Measurements from ENCODE around the gene EPS8L1.

The EPS8L1 gene

DNA sequence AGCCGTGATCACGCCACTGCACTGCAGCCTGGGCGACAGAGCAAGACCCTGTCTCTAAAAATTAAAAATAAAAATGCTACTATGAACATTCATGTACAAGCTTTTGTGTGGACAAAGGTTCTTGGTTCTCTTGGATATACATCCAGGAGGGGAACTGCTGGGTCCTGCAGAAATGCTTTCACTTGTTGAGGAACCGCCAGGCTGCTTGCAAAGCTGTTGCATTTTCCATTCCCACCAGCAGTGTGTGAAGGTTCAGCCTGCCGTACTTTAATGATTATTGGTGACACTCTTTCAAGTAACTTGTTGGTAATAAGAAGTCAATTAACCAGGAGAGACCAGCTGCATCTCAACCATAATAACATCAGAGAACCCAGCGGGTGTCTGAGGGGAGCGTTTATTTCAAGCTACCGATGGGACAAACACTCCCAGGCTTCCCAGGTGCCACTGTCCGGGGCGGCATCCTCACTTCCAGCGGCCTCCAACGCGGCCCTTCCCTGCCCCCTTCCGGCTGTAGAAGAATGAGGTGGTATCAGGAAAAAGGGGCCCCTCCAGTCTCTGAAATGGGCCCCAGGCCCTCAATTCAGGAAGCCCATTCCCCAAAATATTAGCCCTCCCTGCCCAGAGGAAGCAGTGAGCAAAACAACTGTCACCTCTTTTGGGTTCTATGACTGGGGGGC, 56.9 kb downstream of the EPS8L1 start:
- Histone ChIP-seq H3K27ac (ENCODE audit: low read depth, low read length, poor library complexity, severe bottlenecking) (no peak overlapping the region), H3K4me2 (ENCODE audit: low read length) (no peak overlapping the region), H3K9me2 (ENCODE audit: low read depth, low read length) (no peaks in the 10 kb centered on the region), H2AFZ (ENCODE audit: low read length) (no peak overlapping the region), H3K27me3 (ENCODE audit: insufficient read depth, low read length) (peaks cover 6% of the 10 kb centered on the region), H3K9me3 (ENCODE audit: low read length) (no peaks in the 10 kb centered on the region), H3K79me2 (ENCODE audit: insufficient read depth, low read length) (no peaks in the 10 kb centered on the region), H3K9ac (ENCODE audit: low read length) (no peak overlapping the region), H4K20me1 (ENCODE audit: insufficient read depth, low read length) (no peaks in the 10 kb centered on the region), H3K4me3 (ENCODE audit: low read depth, low read length, poor library complexity, severe bottlenecking) (no peak overlapping the region), H3K36me3 (ENCODE audit: insufficient read depth, low read length) (no peaks in the 10 kb centered on the region), H3F3A (ENCODE audit: insufficient read depth, low read length) (no peaks in the 10 kb centered on the region), H3K4me1 (ENCODE audit: insufficient read depth, low read length, severe bottlenecking) (peaks cover 4% of the 10 kb centered on the region)
- TF ChIP-seq, protein P1, sequence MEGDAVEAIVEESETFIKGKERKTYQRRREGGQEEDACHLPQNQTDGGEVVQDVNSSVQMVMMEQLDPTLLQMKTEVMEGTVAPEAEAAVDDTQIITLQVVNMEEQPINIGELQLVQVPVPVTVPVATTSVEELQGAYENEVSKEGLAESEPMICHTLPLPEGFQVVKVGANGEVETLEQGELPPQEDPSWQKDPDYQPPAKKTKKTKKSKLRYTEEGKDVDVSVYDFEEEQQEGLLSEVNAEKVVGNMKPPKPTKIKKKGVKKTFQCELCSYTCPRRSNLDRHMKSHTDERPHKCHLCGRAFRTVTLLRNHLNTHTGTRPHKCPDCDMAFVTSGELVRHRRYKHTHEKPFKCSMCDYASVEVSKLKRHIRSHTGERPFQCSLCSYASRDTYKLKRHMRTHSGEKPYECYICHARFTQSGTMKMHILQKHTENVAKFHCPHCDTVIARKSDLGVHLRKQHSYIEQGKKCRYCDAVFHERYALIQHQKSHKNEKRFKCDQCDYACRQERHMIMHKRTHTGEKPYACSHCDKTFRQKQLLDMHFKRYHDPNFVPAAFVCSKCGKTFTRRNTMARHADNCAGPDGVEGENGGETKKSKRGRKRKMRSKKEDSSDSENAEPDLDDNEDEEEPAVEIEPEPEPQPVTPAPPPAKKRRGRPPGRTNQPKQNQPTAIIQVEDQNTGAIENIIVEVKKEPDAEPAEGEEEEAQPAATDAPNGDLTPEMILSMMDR (IDR thresholded peaks at IDR 0.05; ENCODE audit: low read length): peak; percentile 57
- TF ChIP-seq EZH2 (IDR thresholded peaks at IDR 0.05; ENCODE audit: borderline replicate concordance, low read length): no peak

DNA sequence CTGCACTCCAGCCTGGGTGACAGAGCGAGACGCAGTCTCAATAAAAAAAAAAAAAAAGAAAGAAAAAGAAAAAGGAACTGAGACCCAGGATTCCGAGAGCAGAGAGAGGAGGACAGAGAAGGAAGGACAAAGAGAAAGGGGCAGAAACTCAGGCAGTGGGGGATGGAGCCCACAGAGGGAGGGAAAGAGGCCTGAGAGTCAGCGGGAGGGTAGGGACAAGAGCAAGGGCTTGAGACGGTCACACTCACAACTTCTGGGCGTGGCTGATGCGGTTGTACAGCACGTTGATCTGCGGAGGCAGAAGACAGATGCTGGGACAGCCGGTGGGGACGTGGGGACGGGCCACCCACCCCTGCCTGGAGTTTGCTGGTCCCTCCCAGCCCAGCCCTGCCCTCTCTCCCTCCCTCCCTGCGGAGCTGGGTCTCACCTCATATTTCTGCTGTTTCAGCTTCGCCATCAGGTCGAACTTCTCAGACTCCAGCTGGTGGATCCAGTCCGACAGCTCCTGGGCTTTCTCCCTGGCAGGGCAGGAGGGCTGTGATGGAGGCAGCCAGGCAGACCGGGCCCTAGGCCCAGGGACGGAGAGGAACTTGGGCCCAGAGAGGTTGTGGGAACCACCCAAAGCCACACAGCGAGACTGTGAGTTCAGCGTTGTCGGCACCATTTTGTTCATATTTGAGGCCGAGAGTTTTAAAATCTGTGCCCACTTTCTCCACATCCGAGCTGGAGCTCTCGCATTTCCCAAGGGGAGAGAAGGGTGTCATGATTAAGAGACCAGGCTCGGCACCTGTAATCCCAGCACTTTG, 58.2 kb downstream of the EPS8L1 start:
- H3K79me2 ChIP-seq (ENCODE audit: insufficient read depth, low read length): no peaks in the 10 kb centered on the region
- no peak overlapping the region for H3K4me3 ChIP-seq (ENCODE audit: low read depth, low read length, poor library complexity, severe bottlenecking)
- H3K4me2 ChIP-seq (ENCODE audit: low read length): no peak overlapping the region
- no peak overlapping the region for H3K27ac ChIP-seq (ENCODE audit: low read depth, low read length, poor library complexity, severe bottlenecking)
- H3F3A ChIP-seq (ENCODE audit: insufficient read depth, low read length): no peaks in the 10 kb centered on the region
- no peaks in the 10 kb centered on the region for H4K20me1 ChIP-seq (ENCODE audit: insufficient read depth, low read length)
- H3K4me1 ChIP-seq (ENCODE audit: insufficient read depth, low read length, severe bottlenecking): peaks cover 4% of the 10 kb centered on the region
- TF ChIP-seq, protein P1 (IDR thresholded peaks at IDR 0.05; ENCODE audit: low read length): no peak
- TF ChIP-seq EZH2 (IDR thresholded peaks at IDR 0.05; ENCODE audit: borderline replicate concordance, low read length): no peak
- no peaks in the 10 kb centered on the region for H3K9me2 ChIP-seq (ENCODE audit: low read depth, low read length)
- H2AFZ ChIP-seq (ENCODE audit: low read length): no peak overlapping the region
- H3K27me3 ChIP-seq (ENCODE audit: insufficient read depth, low read length): peaks cover 6% of the 10 kb centered on the region
- no peaks in the 10 kb centered on the region for H3K36me3 ChIP-seq (ENCODE audit: insufficient read depth, low read length)
- H3K9ac ChIP-seq (ENCODE audit: low read length): no peak overlapping the region
- H3K9me3 ChIP-seq (ENCODE audit: low read length): no peaks in the 10 kb centered on the region

DNA sequence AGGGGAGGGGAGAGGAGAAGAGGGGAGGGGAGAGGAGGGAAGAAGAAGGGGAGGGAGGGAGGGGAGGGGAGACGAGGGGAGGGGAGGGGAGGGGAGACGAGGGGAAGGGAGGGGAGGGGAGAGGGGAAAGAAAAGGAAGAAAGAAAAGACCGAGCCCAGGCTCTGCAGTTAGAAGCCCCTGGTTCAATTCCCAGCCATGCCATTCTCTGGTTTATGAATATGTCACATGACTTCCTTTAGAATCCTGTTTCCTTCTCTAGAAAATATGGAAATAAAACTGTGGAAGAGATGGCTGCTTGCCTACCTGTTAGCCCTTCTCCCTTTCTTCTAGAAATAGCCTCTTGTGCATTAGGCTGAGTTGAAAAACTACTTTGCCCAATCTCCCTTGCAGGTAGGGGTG, 59.1 kb downstream of the EPS8L1 start:
- Histone ChIP-seq H3K9ac (ENCODE audit: low read length) (no peak overlapping the region), H3K4me1 (ENCODE audit: insufficient read depth, low read length, severe bottlenecking) (peaks cover 4% of the 10 kb centered on the region), H2AFZ (ENCODE audit: low read length) (no peak overlapping the region), H3F3A (ENCODE audit: insufficient read depth, low read length) (no peaks in the 10 kb centered on the region), H3K9me3 (ENCODE audit: low read length) (no peaks in the 10 kb centered on the region), H3K9me2 (ENCODE audit: low read depth, low read length) (no peaks in the 10 kb centered on the region), H3K4me2 (ENCODE audit: low read length) (no peak overlapping the region), H3K27ac (ENCODE audit: low read depth, low read length, poor library complexity, severe bottlenecking) (no peak overlapping the region), H4K20me1 (ENCODE audit: insufficient read depth, low read length) (no peaks in the 10 kb centered on the region), H3K27me3 (ENCODE audit: insufficient read depth, low read length) (peaks cover 6% of the 10 kb centered on the region), H3K4me3 (ENCODE audit: low read depth, low read length, poor library complexity, severe bottlenecking) (no peak overlapping the region), H3K36me3 (ENCODE audit: insufficient read depth, low read length) (no peaks in the 10 kb centered on the region), H3K79me2 (ENCODE audit: insufficient read depth, low read length) (no peaks in the 10 kb centered on the region)
- TF ChIP-seq EZH2 (IDR thresholded peaks at IDR 0.05; ENCODE audit: borderline replicate concordance, low read length): no peak
- TF ChIP-seq, protein P1 (IDR thresholded peaks at IDR 0.05; ENCODE audit: low read length): no peak
